T-cell (primary cell): ENCODE data around the gene RAD51. TPM values are rescaled to one million over a fixed set of nuclear protein-coding genes. Genes with fewer than 3 reads are reported as not detected.

Experiments used
- ATAC-seq, 4 experiments: fragments of 200-7000 bp in 3 of 4; fragments of 150-1000 bp in 1 of 4; cut with Tn5 transposase; replicated peaks in 1 of 4; 1 replicate in 3 of 4; 2 replicates in 1 of 4; pipeline ENCODE4 v1.10.0; 2021; ENCODE audit warnings: moderate library complexity in 3 of 4, mild to moderate bottlenecking in 2 of 4, moderate number of reproducible peaks in 1 of 4
- CTCF ChIA-PET, 2 donors: fragments of 300-600 bp; sonication (Branson Sonifier 250); formaldehyde crosslinking; loops; one replicate each; lab custom pipeline; 2022; ENCODE audit warnings: antibody characterized with exemption in 2 of 2; lab: Charles Lee
- POLR2A ChIA-PET, 2 donors: fragments of 300-600 bp; sonication (Branson Sonifier 250); formaldehyde crosslinking; loops; one replicate each; lab custom pipeline; 2022; ENCODE audit warnings: antibody characterized with exemption in 2 of 2; lab: Charles Lee
- DNase-seq, 35 experiments: peaks; one replicate each; pipeline versions ENCODE4 v3.0.0 to v3.0.0-alpha.2; 2013 to 2023
- H3K27ac ChIP-seq: one replicate; pipeline ENCODE4 v1.5.1; 2013; ENCODE audit warnings: low read length
- H3K27me3 ChIP-seq, 2 experiments: replicated peaks in 1 of 2; 1 replicate in 1 of 2; 2 replicates in 1 of 2; pipeline versions ENCODE4 v1.6.1 to v1.7.0; 2013; ENCODE audit warnings: low read length in 1 of 2, mixed read lengths in 1 of 2; ENCODE audit not compliant: control insufficient read depth in 2 of 2, insufficient read depth in 2 of 2; ENCODE audit errors: extremely low read depth in 1 of 2
- H3K36me3 ChIP-seq, 2 donors: 1 replicate in 1 of 2; 2 replicates in 1 of 2; pipeline versions ENCODE4 v1.6.1 to v1.7.0; 2013; ENCODE audit warnings: low read length in 1 of 2; ENCODE audit not compliant: control insufficient read depth in 2 of 2, insufficient read depth in 1 of 2; ENCODE audit errors: extremely low read depth in 1 of 2
- H3K4me1 ChIP-seq, 2 experiments: 1 replicate in 1 of 2; 2 replicates in 1 of 2; pipeline versions ENCODE4 v1.6.1 to v1.7.0; 2013; ENCODE audit warnings: low read length in 2 of 2, mixed read lengths in 1 of 2; ENCODE audit not compliant: insufficient read depth in 2 of 2, control insufficient read depth in 1 of 2; ENCODE audit errors: extremely low read depth in 1 of 2
- H3K4me3 ChIP-seq, 2 donors: 1 replicate in 1 of 2; 2 replicates in 1 of 2; pipeline versions ENCODE4 v1.5.1 to v1.7.0; 2013; ENCODE audit warnings: mild to moderate bottlenecking in 2 of 2, low read length in 1 of 2, moderate library complexity in 1 of 2; ENCODE audit not compliant: control insufficient read depth in 1 of 2; ENCODE audit errors: extremely low read depth in 1 of 2
- H3K9me3 ChIP-seq: 2 replicates; pipeline ENCODE4 v1.7.0; 2013
- H3K27ac Mint-ChIP-seq, 2 donors: one replicate each; pipeline ENCODE4 v1.8.0; 2020 to 2021; ENCODE audit warnings: mild to moderate bottlenecking in 2 of 2, mixed read lengths in 2 of 2
- H3K27me3 Mint-ChIP-seq, 2 donors: one replicate each; pipeline ENCODE4 v1.8.0; 2021 to 2022; ENCODE audit warnings: mixed read lengths in 2 of 2
- H3K36me3 Mint-ChIP-seq: one replicate; pipeline ENCODE4 v1.8.0; 2021; ENCODE audit warnings: mixed read lengths
- H3K4me1 Mint-ChIP-seq, 3 donors: one replicate each; pipeline ENCODE4 v1.8.0; 2020 to 2022; ENCODE audit warnings: mixed read lengths in 3 of 3, mild to moderate bottlenecking in 1 of 3
- H3K4me3 Mint-ChIP-seq, 3 donors: one replicate each; pipeline ENCODE4 v1.8.0; 2020 to 2022; ENCODE audit warnings: mild to moderate bottlenecking in 3 of 3, mixed read lengths in 3 of 3, moderate library complexity in 3 of 3
- H3K9me3 Mint-ChIP-seq, 3 donors: one replicate each; pipeline ENCODE4 v1.8.0; 2020 to 2022; ENCODE audit warnings: mixed read lengths in 3 of 3
- WGBS: methylation state at CpG from one replicate; pipeline ENCODE4 v1.1.5; 2013; ENCODE audit warnings: missing lambda C conversion rate; ENCODE audit not compliant: insufficient coverage; 5-methylcytosine and 5-hydroxymethylcytosine counted together
- total RNA-seq, 35 experiments: library from RNA in 6 of 35; stranded (reverse) in 6 of 35; fragments of 120-200 nt in 1 of 35; gene quantifications; one replicate each; pipeline versions ENCODE4 v1.2.1 to v1.2.4 and lab custom pipeline; 2013 to 2026

Gene RAD51
- total RNA-seq, 5 donors from 2014 or later (not counting 1 experiment from before 2014, with no cell fraction given) = 0.85 to 2.5 (median 1.2) TPM

DNA sequence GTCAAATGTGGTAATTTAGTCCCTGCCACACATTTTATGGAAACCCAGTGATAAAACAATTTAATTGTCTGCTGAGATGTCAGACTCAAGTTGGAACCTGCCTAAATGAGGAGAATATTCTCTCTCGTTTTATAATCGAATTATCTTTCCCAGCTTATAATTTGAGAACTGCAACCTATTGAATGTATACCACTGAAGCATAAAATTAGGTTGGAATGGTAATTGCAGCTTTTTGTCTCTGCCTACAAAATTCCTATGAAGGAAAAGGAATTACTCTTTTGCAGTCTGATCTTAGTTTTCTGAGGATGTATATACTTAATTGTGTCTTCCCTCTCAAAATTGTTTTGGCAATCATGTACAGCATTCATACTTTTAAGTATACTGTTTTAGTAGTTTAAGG, 28.9 kb downstream of the RAD51 start:
- WGBS = no CpG with 5 or more reads among the region's 2 CpGs

DNA sequence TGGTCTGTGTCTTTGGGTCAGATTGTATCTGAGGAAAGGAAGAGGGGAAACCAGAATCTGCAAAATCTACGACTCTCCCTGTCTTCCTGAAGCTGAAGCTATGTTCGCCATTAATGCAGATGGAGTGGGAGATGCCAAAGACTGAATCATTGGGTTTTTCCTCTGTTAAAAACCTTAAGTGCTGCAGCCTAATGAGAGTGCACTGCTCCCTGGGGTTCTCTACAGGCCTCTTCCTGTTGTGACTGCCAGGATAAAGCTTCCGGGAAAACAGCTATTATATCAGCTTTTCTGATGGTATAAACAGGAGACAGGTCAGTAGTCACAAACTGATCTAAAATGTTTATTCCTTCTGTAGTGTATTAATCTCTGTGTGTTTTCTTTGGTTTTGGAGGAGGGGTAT, 36.1 kb downstream of the RAD51 start:
- peak overlapping the region in 1 of 2 donors; percentile 48 for H3K27ac Mint-ChIP-seq
- H3K27ac ChIP-seq = no peak overlapping the region
- ATAC-seq (no peak), DNase-seq (no peak)
- H3K9me3 ChIP-seq = no peaks in the 10 kb centered on the region
- H3K36me3 ChIP-seq = peaks cover 0 to 24% of the 10 kb centered on the region in 2 donors
- ChIA-PET CTCF (interaction anchor here in 1 of 2 donors (1.0 kb wide), 1 partner anchor 54 kb away, joined by 3 read pairs; no protein-coding TSS in a partner anchor), POLR2A (no interaction called here)
- no peaks in the 10 kb centered on the region for H3K4me1 ChIP-seq
- H3K36me3 Mint-ChIP-seq = peaks cover 16% of the 10 kb centered on the region
- 93% methylated on average over 3 of the region's 3 CpGs for WGBS
- H3K4me1 Mint-ChIP-seq = no peaks in the 10 kb centered on the region
- H3K27me3 ChIP-seq = no peaks in the 10 kb centered on the region
- no peak overlapping the region for H3K4me3 ChIP-seq
- H3K9me3 Mint-ChIP-seq = no peaks in the 10 kb centered on the region
- no peak overlapping the region for H3K4me3 Mint-ChIP-seq
- H3K27me3 Mint-ChIP-seq = no peaks in the 10 kb centered on the region

More for the DNA sequence above, 28.9 kb downstream of the RAD51 start:
- DNase-seq = no peak
- no peak overlapping the region for H3K4me3 ChIP-seq
- CTCF ChIA-PET = interaction anchor here in 1 of 2 donors (0.6 kb wide), 1 partner anchor 133 kb away, joined by 4 read pairs; no protein-coding TSS in a partner anchor
- Mint-ChIP-seq H3K9me3 (no peaks in the 10 kb centered on the region), H3K27ac (no peak overlapping the region), H3K4me1 (no peaks in the 10 kb centered on the region), H3K27me3 (no peaks in the 10 kb centered on the region), H3K36me3 (no peaks in the 10 kb centered on the region), H3K4me3 (no peak overlapping the region)
- no peak overlapping the region for H3K27ac ChIP-seq
- H3K9me3 ChIP-seq = no peaks in the 10 kb centered on the region
- no peaks in the 10 kb centered on the region for H3K36me3 ChIP-seq
- no peak for ATAC-seq
- no peaks in the 10 kb centered on the region for H3K27me3 ChIP-seq
- POLR2A ChIA-PET = interaction anchor here in 1 of 2 donors (0.7 kb wide), 1 partner anchor 50 kb away, joined by 6 read pairs; no protein-coding TSS in a partner anchor
- H3K4me1 ChIP-seq = no peaks in the 10 kb centered on the region

DNA sequence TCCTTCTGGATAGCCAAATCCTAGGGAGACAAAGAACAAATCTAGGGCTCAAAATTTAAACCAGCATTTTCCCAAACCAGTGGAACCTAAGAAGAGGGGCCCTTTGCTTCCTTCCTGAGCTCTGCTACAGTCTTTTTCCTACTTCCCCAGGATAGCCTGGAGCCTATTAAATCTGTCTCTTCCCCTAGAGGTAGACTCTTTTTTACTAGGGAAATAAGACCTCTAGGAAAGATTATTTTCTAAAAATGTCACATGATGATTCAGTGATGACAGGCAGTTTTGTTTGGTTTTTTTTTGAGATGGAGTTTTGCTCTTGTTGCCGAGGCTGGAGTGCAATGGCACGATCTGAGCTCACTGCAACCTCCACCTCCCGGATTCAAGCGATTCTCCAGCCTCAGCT, 41.6 kb downstream of the RAD51 start:
- POLR2A ChIA-PET = interaction anchor here (0.6 to 0.7 kb wide), 3 partner anchors 66 to 524 kb away, joined by 3 read pairs; no protein-coding TSS in a partner anchor
- no peak overlapping the region for H3K4me3 Mint-ChIP-seq
- CTCF ChIA-PET = interaction anchor here in 1 of 2 donors (0.5 kb wide), 1 partner anchor 65 kb away, joined by 3 read pairs; no protein-coding TSS in a partner anchor

DNA sequence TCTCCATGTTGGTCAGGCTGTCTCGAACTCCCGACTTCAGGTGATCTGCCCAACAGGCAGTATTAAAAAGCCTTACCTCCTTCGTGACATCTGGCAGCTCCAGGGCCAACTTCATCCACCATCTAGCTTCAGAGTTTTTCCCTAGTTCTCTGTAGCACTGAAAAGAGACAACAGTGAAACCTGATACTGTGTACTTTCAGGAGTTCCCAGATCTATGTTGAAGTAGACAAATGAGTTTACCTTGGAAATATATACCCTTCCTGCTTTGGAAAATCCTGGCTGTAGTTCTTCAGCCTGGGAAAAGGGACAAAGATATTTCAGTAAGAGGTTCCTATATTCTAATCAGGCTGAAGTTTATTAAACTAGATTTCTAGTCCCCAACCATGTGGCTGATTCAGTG, 42.1 kb downstream of the RAD51 start:
- H3K9me3 ChIP-seq = no peaks in the 10 kb centered on the region
- no peak overlapping the region for H3K4me3 Mint-ChIP-seq
- WGBS = no CpG with 5 or more reads among the region's 3 CpGs
- peaks cover 11 to 64% of the 10 kb centered on the region in 2 donors for H3K36me3 ChIP-seq
- peaks cover 29% of the 10 kb centered on the region for H3K36me3 Mint-ChIP-seq
- H3K9me3 Mint-ChIP-seq = no peaks in the 10 kb centered on the region
- no peaks in the 10 kb centered on the region for H3K4me1 ChIP-seq
- H3K27ac Mint-ChIP-seq = no peak overlapping the region
- ATAC-seq = no peak
- DNase-seq = no peak
- H3K27me3 ChIP-seq = no peaks in the 10 kb centered on the region
- no peaks in the 10 kb centered on the region for H3K27me3 Mint-ChIP-seq
- no peaks in the 10 kb centered on the region for H3K4me1 Mint-ChIP-seq
- ChIA-PET POLR2A (interaction anchor here (0.6 to 0.7 kb wide), 4 partner anchors 66 to 524 kb away, joined by 3 to 4 read pairs (median 3); no protein-coding TSS in a partner anchor), CTCF (no interaction called here)
- H3K4me3 ChIP-seq = no peak overlapping the region
- no peak overlapping the region for H3K27ac ChIP-seq

More for the DNA sequence above, 41.6 kb downstream of the RAD51 start:
- H3K27me3 Mint-ChIP-seq = no peaks in the 10 kb centered on the region
- H3K9me3 Mint-ChIP-seq = no peaks in the 10 kb centered on the region
- peaks cover 8 to 69% of the 10 kb centered on the region in 2 donors for H3K36me3 ChIP-seq
- WGBS = 91% methylated on average over 4 of the region's 4 CpGs
- H3K27ac ChIP-seq = no peak overlapping the region
- H3K36me3 Mint-ChIP-seq = peaks cover 29% of the 10 kb centered on the region
- H3K9me3 ChIP-seq = no peaks in the 10 kb centered on the region
- H3K4me1 ChIP-seq = no peaks in the 10 kb centered on the region
- DNase-seq = no peak
- no peaks in the 10 kb centered on the region for H3K4me1 Mint-ChIP-seq
- ATAC-seq = no peak
- H3K4me3 ChIP-seq = no peak overlapping the region
- H3K27me3 ChIP-seq = no peaks in the 10 kb centered on the region
- peak overlapping the region in 1 of 2 donors; percentile 28 for H3K27ac Mint-ChIP-seq

DNA sequence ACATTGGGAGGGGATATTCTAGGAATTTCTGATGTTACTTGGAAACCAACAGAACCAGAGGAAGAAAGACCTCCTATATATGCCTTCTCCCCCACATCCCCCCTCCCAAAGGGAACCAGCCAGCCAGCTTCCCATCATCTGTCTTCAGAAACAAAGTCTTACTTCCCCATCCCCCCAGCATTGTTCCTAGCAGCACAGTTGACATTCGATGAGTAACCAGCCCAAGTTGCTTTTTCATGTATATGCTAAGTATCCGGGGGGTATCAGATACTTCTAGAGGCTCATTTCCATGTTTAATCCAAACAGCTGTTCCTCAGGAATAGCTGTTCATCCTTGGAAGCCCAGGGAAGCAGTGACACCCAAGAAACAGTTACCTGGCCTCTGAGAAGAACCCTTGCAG, 44.1 kb downstream of the RAD51 start:
- Histone ChIP-seq H3K27me3 (no peaks in the 10 kb centered on the region), H3K36me3 (peaks cover 20 to 75% of the 10 kb centered on the region in 2 donors), H3K4me3 (no peak overlapping the region), H3K9me3 (no peaks in the 10 kb centered on the region), H3K27ac (no peak overlapping the region), H3K4me1 (peaks cover 0 to 12% of the 10 kb centered on the region in 2 experiments)
- Mint-ChIP-seq H3K27me3 (no peaks in the 10 kb centered on the region), H3K36me3 (peaks cover 38% of the 10 kb centered on the region), H3K9me3 (no peaks in the 10 kb centered on the region), H3K4me1 (peaks cover 0 to 10% (median 4%) of the 10 kb centered on the region in 3 donors), H3K4me3 (no peak overlapping the region), H3K27ac (no peak overlapping the region)
- ATAC-seq (no peak), DNase-seq (no peak)
- POLR2A ChIA-PET = interaction anchor here (0.6 kb wide), 2 partner anchors 87 to 642 kb away, joined by 3 read pairs; no protein-coding TSS in a partner anchor
- WGBS = 89% methylated on average over 2 of the region's 2 CpGs
- CTCF ChIA-PET = interaction anchor here (0.9 to 1.2 kb wide), 2 partner anchors 76 to 82 kb away, joined by 3 to 4 read pairs; no protein-coding TSS in a partner anchor

DNA sequence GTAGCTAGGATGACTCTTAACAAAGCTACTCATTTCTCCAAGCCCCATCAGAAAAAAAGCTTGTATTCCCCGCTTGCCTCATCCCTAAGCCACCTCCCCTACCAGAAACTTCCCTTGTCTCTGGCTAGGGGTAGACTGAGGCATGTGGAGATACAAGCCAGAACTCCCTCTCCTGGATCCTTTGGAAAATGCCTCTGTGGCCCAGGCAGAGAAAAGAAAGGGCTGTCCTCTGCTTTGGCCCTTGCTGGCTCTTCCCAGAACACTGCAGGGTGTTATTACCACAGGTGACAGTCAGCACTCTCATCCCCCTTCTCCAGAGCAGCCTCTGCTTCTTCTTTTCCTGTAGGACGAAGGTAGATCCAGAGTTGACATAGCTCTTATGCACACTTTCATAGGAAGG, 44.9 kb downstream of the RAD51 start:
- H3K27ac Mint-ChIP-seq = no peak overlapping the region
- ChIA-PET POLR2A (interaction anchor here in 1 of 2 donors (0.6 kb wide), 1 partner anchor 643 kb away, joined by 3 read pairs; no protein-coding TSS in a partner anchor), CTCF (interaction anchor here (0.9 to 1.2 kb wide), 2 partner anchors 77 to 83 kb away, joined by 3 to 4 read pairs; no protein-coding TSS in a partner anchor)
- H3K4me1 Mint-ChIP-seq = peaks cover 0 to 17% (median 6%) of the 10 kb centered on the region in 3 donors
- no peaks in the 10 kb centered on the region for H3K27me3 ChIP-seq
- no peaks in the 10 kb centered on the region for H3K9me3 ChIP-seq
- no peaks in the 10 kb centered on the region for H3K9me3 Mint-ChIP-seq
- no peak overlapping the region for H3K27ac ChIP-seq
- peaks cover 40% of the 10 kb centered on the region for H3K36me3 Mint-ChIP-seq
- H3K27me3 Mint-ChIP-seq = no peaks in the 10 kb centered on the region
- ATAC-seq = no peak
- no peak for DNase-seq
- no peak overlapping the region for H3K4me3 Mint-ChIP-seq
- no CpG with 5 or more reads among the region's 2 CpGs for WGBS
- peaks cover 0 to 20% of the 10 kb centered on the region in 2 experiments for H3K4me1 ChIP-seq
- H3K36me3 ChIP-seq = peaks cover 20 to 72% of the 10 kb centered on the region in 2 donors
- H3K4me3 ChIP-seq = no peak overlapping the region
